Natural killer cell treated with Interleukin-12 subunit alpha and Interleukin-12 subunit beta and Interleukin-15 and Interleukin-18, amount 100 ng/mL, for 72 hours (primary cell): ENCODE results near the gene HIPK4. TPM values are rescaled to one million over a fixed set of nuclear protein-coding genes. Genes with fewer than 3 reads are reported as not detected.
A peak's percentile ranks its signal among the peaks of the same experiment; 100 is the strongest.

Experiments
- ATAC-seq, 2 donors: fragments of 150-1000 bp; cut with Tn5 transposase in 1 of 2; sonication (Bioruptor Pico), chemical (Tn5 transposase) in 1 of 2; 2 replicates each; pipeline ENCODE4 v1.10.0; 2021
- DNase-seq: peaks from one replicate; pipeline ENCODE4 v3.0.0; 2022; ENCODE audit warnings: low spot score
- H3K27ac Mint-ChIP-seq, 2 donors: 1 replicate in 1 of 2; 2 replicates in 1 of 2; pipeline ENCODE4 v1.8.0; 2022; ENCODE audit warnings: mixed read lengths in 2 of 2, mild to moderate bottlenecking in 1 of 2, moderate library complexity in 1 of 2
- H3K27me3 Mint-ChIP-seq, 2 donors: 1 replicate in 1 of 2; 2 replicates in 1 of 2; pipeline ENCODE4 v1.8.0; 2022; ENCODE audit warnings: mixed read lengths in 2 of 2
- H3K36me3 Mint-ChIP-seq: one replicate; pipeline ENCODE4 v1.8.0; 2022; ENCODE audit warnings: mixed read lengths
- H3K4me1 Mint-ChIP-seq, 2 donors: 1 replicate in 1 of 2; 2 replicates in 1 of 2; pipeline ENCODE4 v1.8.0; 2022; ENCODE audit warnings: low read depth in 2 of 2, mixed read lengths in 2 of 2, mild to moderate bottlenecking in 1 of 2
- H3K4me3 Mint-ChIP-seq: one replicate; pipeline ENCODE4 v1.8.0; 2022; ENCODE audit warnings: mixed read lengths
- H3K9me3 Mint-ChIP-seq: 2 replicates; pipeline ENCODE4 v1.8.0; 2022; ENCODE audit warnings: mixed read lengths
- total RNA-seq, 2 donors: library from RNA; stranded (reverse); gene quantifications; one replicate each; pipeline ENCODE4 v1.2.3, GENCODE V29; 2022

Gene HIPK4
- total RNA-seq, 2 donors from 2014 or later, result not detected

DNA sequence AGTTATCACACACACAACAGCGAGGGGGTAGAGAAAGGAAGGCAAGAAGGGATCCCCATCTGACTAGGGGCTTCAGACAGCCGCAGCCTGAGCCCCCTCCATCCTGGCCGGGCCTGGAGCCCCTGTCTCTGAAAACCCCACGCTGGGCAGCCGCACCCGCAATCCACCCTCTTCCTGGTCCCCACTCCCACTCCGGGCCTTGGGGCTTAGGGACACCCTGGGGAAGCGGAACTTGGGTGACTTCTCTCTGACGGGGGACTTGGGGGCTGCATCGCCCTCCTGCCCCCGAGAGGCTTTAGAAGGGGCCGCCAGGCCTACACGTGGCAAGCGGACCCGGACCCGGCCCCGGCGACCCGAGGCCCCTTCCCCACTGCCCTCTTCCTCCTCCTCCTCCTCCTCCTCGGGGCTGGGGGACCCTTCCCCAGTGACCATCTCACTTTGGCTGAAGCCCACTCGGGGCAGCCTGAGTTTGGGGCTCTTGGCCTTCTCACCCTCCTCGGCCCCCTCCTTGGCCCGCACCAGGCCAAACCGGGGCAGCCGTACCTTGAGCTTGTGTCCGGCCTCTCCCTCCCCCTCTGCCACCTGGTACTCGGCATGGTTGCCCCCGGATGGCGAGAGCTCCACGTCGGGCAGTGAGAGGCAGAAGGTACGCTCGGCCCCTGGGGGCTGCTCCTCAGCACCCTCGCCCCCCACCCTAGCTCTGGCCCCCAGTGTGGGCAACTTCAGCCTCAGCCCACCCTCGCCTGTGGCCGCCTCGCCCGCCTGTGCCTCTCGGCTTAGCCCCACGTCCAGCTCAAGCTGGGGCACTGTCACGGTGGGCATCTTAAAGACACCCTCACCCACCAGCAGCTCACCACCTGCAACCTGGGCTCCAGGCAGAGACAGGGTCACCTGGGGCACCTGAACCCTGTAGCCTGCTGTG lies 4.2 kb upstream of the HIPK4 start:
- H3K4me1 Mint-ChIP-seq, result peaks cover 3 to 7% of the 10 kb centered on the region in 2 donors
- ATAC-seq (no peak), DNase-seq (no peak)
- H3K27me3 Mint-ChIP-seq, result peaks cover 0 to 2% of the 10 kb centered on the region in 2 donors
- H3K36me3 Mint-ChIP-seq, result no peaks in the 10 kb centered on the region
- no peak overlapping the region for H3K4me3 Mint-ChIP-seq
- H3K9me3 Mint-ChIP-seq, result no peaks in the 10 kb centered on the region
- no peak overlapping the region for H3K27ac Mint-ChIP-seq

DNA sequence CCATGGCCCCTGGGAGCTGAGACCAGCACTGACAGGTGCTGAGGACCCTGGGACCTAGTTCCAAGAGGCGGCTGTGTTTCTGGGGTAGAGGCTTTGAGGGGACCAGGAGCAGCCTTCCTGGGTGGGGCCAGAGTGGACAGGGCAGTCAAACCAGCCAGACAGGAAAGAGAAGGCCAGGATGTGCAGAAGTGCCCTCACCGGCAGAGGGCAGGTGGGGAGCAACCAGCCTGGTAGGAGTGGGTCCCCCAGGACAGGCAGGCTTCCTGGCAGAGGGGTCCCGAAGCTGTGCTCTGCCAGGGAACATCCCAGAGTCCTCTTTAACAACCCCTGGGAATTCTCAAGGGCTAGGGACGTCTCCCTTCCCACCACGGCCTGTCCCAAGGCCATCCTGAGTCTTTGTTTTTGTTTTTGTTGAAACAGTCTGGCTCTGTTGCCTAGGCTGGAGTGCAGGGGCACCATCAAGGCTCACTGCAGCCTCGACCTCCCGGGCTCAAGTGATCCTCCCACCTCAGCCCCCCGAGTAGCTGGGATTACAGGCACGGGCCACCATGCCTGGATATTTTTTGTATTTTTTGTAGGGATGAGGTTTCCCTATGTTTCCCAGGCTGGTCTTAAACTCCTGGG lies 3.0 kb upstream of the HIPK4 start:
- DNase-seq, result no peak
- no peaks in the 10 kb centered on the region for H3K36me3 Mint-ChIP-seq
- no peak overlapping the region for H3K4me3 Mint-ChIP-seq
- no peaks in the 10 kb centered on the region for H3K27me3 Mint-ChIP-seq
- H3K4me1 Mint-ChIP-seq, result peaks cover 0 to 3% of the 10 kb centered on the region in 2 donors
- no peaks in the 10 kb centered on the region for H3K9me3 Mint-ChIP-seq
- H3K27ac Mint-ChIP-seq, result no peak overlapping the region
- peak in 1 of 2 donors; percentile 22 for ATAC-seq

GRCh38 chr19:40392123-40392522 lies 2.1 kb upstream of the HIPK4 start:
- Mint-ChIP-seq H3K9me3 (no peaks in the 10 kb centered on the region), H3K36me3 (no peaks in the 10 kb centered on the region), H3K27me3 (no peaks in the 10 kb centered on the region), H3K27ac (no peak overlapping the region), H3K4me3 (no peak overlapping the region), H3K4me1 (peaks cover 0 to 3% of the 10 kb centered on the region in 2 donors)
- no peak for DNase-seq
- ATAC-seq, result no peak

DNA sequence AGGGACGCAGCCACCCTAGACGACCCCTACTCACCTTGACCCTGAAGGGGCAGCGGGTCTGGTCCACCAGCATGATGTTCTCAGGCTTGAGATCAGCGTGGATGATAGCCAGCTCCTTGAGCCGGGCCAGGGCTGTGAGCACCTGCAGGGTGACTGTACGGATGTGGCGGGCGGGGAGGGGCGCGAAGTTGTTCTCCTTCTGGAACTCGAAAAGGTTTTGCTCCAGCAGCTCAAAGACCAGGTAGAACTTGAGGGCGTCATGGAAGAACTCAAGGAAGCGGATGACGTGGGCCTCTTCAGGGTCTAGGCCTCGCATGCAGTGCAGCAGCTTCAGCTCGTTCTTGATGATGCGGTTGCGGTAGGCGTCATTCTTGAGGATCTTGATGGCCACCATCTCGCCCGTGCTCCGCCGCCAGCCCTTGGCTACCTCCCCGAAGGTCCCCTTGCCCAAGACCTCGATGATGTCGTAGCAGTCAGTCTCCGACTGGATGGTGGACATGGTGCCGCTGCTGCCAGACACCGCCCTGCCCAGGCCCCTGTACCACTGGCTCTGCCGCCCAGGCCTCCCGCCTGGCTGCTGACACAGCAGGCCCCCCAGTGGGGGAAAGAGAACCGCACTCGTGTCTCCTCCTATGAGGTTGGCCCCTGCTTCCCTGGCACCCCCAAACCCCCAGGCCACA lies 437 bp downstream of the HIPK4 start:
- Mint-ChIP-seq H3K9me3 (no peaks in the 10 kb centered on the region), H3K27me3 (no peaks in the 10 kb centered on the region), H3K4me1 (peaks cover 0 to 7% of the 10 kb centered on the region in 2 donors), H3K27ac (no peak overlapping the region), H3K36me3 (no peaks in the 10 kb centered on the region), H3K4me3 (no peak overlapping the region)
- no peak for ATAC-seq
- no peak for DNase-seq

DNA sequence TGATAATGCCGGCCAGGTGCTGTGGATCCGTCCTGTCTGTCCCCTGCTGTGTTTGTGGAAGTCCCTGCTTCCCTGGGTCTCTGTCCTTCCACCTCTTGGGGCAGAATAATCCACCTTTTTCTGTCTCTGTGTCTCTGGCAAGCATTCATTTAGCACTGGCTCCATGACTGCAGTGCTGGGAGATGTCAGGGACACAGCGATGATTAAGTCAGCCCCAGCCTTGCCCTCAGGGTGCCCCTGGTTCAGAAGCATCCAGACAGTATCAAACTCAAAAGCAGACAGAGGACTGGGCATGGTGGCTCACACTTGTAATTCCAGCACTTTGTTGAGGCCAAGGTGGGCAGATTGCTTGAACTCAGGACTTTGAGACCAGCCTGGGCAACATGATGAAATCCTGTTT lies 1.5 kb downstream of the HIPK4 start:
- ATAC-seq, result no peak
- Mint-ChIP-seq H3K4me3 (no peak overlapping the region), H3K4me1 (peaks cover 0 to 7% of the 10 kb centered on the region in 2 donors), H3K9me3 (no peaks in the 10 kb centered on the region), H3K27me3 (no peaks in the 10 kb centered on the region), H3K27ac (no peak overlapping the region), H3K36me3 (no peaks in the 10 kb centered on the region)
- no peak for DNase-seq

DNA sequence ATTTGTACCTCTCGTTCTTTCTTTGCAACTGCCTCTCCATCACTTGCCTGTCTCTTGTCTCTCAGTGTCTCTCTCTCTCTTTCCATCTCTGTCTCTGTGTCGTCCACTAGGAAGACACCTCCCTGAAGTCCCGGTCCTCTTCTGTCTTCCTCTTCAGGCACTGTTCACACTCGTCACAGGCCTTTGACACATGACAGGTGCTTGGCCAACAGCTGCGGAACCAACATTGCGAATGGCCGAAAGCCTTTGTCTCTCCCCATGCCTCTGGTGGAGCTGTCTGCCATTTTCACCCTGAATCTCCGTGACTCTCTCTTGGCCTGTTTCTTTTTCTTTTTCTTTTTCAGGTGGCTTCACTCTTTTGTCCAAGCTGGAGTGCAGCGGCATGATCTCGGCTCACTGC lies 2.8 kb downstream of the HIPK4 start:
- no peaks in the 10 kb centered on the region for H3K36me3 Mint-ChIP-seq
- H3K4me3 Mint-ChIP-seq, result no peak overlapping the region
- H3K9me3 Mint-ChIP-seq, result no peaks in the 10 kb centered on the region
- ATAC-seq (no peak), DNase-seq (no peak)
- H3K27me3 Mint-ChIP-seq, result no peaks in the 10 kb centered on the region
- no peak overlapping the region for H3K27ac Mint-ChIP-seq
- H3K4me1 Mint-ChIP-seq, result peaks cover 0 to 4% of the 10 kb centered on the region in 2 donors

DNA sequence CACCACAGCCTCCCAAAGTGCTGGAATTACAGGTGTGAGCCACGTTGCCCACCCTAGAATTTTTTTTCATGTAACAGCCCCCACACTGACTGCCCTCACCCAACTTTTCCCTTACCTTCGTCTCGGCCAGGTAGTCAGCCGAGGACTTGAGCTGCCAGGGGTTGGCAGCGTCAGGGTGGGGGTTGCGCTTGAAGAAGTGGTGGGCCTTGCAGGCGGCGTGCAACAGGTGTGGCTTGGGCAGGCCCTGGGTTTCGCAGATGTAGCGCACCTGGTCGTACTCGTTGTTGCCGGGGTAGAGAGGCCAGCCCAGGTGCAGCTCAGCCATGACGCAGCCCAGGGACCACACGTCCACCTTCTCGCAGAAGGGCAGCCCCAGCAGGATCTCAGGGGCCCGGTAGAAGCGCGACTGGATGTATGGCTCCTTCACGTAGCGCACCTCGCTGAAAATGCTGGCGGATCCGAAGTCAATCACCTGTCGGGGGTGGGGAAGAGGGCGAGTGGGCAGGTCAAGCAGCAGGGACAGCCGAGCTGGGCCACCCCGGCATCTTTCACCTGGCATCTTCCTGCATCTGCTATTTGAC lies 6.2 kb downstream of the HIPK4 start:
- DNase-seq (no peak), ATAC-seq (no peak)
- Mint-ChIP-seq H3K4me3 (no peak overlapping the region), H3K27me3 (no peaks in the 10 kb centered on the region), H3K36me3 (no peaks in the 10 kb centered on the region), H3K27ac (no peak overlapping the region), H3K9me3 (no peaks in the 10 kb centered on the region), H3K4me1 (peaks cover 0 to 4% of the 10 kb centered on the region in 2 donors)

GRCh38 chr19:40381321-40381720 lies 8.7 kb downstream of the HIPK4 start:
- Mint-ChIP-seq H3K4me3 (no peak overlapping the region), H3K27ac (no peak overlapping the region), H3K36me3 (no peaks in the 10 kb centered on the region), H3K4me1 (peaks cover 0 to 4% of the 10 kb centered on the region in 2 donors), H3K27me3 (no peaks in the 10 kb centered on the region), H3K9me3 (no peaks in the 10 kb centered on the region)
- DNase-seq (no peak), ATAC-seq (no peak)

- ATAC-seq (no peak), DNase-seq (no peak)
- no peaks in the 10 kb centered on the region for H3K27me3 Mint-ChIP-seq
- no peaks in the 10 kb centered on the region for H3K36me3 Mint-ChIP-seq
- peaks cover 0 to 3% of the 10 kb centered on the region in 2 donors for H3K4me1 Mint-ChIP-seq
- no peaks in the 10 kb centered on the region for H3K9me3 Mint-ChIP-seq
- H3K4me3 Mint-ChIP-seq, result no peak overlapping the region
- H3K27ac Mint-ChIP-seq, result no peak overlapping the region
Measured at GRCh38 chr19:40380199-40381037, 9.6 kb downstream of the HIPK4 start.

DNA sequence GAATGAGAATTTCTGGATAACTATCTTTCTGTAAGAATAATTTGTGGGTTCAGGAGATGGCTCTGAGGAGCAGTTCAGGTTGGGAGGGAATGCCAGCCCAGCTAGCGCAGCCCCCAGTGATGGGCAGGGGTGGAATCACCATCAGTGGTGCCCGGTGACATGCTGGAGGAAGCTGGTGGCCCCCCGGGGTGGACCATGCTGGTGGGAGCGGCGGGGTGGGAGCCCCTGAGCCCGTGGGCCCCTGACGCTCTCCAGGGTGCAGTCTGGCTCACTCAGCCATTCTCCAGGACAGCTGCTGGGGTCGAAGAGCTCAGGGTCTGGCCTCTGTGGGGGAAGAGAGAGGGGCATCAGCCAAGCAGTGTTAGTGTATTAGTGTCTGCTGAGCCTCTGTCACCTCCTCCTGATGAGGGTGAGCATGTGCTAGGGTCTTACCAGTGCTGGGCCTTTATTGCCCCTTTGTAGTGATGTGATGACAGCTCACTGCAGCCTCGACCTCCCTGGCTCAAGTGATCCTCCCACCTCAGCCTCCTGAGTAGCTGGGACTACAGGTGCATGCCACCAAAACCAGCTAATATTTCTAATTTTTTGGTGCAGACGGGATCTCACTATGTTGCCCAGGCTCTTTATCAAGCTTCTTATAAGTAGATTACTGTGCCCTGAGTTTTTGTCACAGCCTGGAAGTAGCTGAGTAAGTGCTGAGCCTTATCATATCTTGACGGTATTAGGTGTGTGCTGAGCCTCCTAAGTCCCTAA lies 10.4 kb downstream of the HIPK4 start:
- H3K4me3 Mint-ChIP-seq, result no peak overlapping the region
- ATAC-seq (no peak), DNase-seq (no peak)
- H3K36me3 Mint-ChIP-seq, result no peaks in the 10 kb centered on the region
- H3K27ac Mint-ChIP-seq, result no peak overlapping the region
- peaks cover 0 to 1% of the 10 kb centered on the region in 2 donors for H3K4me1 Mint-ChIP-seq
- H3K27me3 Mint-ChIP-seq, result no peaks in the 10 kb centered on the region
- no peaks in the 10 kb centered on the region for H3K9me3 Mint-ChIP-seq

GRCh38 chr19:40378509-40378908 lies 11.5 kb downstream of the HIPK4 start:
- no peak overlapping the region for H3K4me3 Mint-ChIP-seq
- no peaks in the 10 kb centered on the region for H3K27me3 Mint-ChIP-seq
- H3K36me3 Mint-ChIP-seq, result no peaks in the 10 kb centered on the region
- peaks cover 0 to 4% of the 10 kb centered on the region in 2 donors for H3K4me1 Mint-ChIP-seq
- no peak overlapping the region for H3K27ac Mint-ChIP-seq
- H3K9me3 Mint-ChIP-seq, result no peaks in the 10 kb centered on the region
- ATAC-seq, result peak in 1 of 2 donors; percentile 33
- DNase-seq, result no peak

DNA sequence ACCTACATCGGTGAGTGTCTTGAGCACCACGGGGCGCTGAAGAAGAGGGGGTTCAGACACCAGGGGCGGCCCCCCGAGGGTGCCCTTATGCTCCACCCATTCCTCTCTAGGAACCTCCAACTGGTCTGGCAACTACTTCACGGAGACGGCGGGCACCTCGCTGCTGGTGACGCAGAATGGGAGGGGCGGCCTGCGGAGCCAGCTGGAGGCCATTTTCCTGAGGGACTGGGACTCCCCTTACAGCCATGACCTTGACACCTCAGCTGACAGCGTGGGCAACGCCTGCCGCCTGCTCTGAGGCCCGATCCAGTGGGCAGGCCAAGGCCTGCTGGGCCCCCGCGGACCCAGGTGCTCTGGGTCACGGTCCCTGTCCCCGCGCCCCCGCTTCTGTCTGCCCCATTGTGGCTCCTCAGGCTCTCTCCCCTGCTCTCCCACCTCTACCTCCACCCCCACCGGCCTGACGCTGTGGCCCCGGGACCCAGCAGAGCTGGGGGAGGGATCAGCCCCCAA lies 12.1 kb downstream of the HIPK4 start:
- ATAC-seq, result no peak
- Mint-ChIP-seq H3K9me3 (no peaks in the 10 kb centered on the region), H3K27ac (no peak overlapping the region)

More for the DNA sequence above, 12.1 kb downstream of the HIPK4 start:
- H3K4me1 Mint-ChIP-seq, result peaks cover 0 to 4% of the 10 kb centered on the region in 2 donors
- H3K27me3 Mint-ChIP-seq, result no peaks in the 10 kb centered on the region
- H3K4me3 Mint-ChIP-seq, result no peak overlapping the region
- DNase-seq, result no peak
- H3K36me3 Mint-ChIP-seq, result no peaks in the 10 kb centered on the region
